Sigmoid colon (tissue), 7 donors: ENCODE results near the gene MRPS18A. TPM values are rescaled to one million over a fixed set of nuclear protein-coding genes. Genes with fewer than 3 reads are reported as not detected.

ENCODE experiments used
- DNase-seq: peaks from one replicate; pipeline ENCODE4 v3.0.0-alpha.2; 2019
- H3K27ac ChIP-seq, 4 donors: fragments of 200-600 bp; sonication (generic); one replicate each; pipeline ENCODE4 v1.5.1; 2016 to 2019; ENCODE audit warnings: mild to moderate bottlenecking in 1 of 4
- H3K27me3 ChIP-seq, 3 donors: fragments of 200-600 bp; sonication (generic); one replicate each; pipeline ENCODE4 v1.5.1; 2019; ENCODE audit warnings: mild to moderate bottlenecking in 1 of 3
- H3K36me3 ChIP-seq, 4 donors: fragments of 200-600 bp; sonication (generic); one replicate each; pipeline ENCODE4 v1.5.1; 2016 to 2019
- H3K4me1 ChIP-seq, 4 donors: fragments of 200-600 bp; sonication (generic); one replicate each; pipeline ENCODE4 v1.5.1; 2017 to 2019
- H3K4me3 ChIP-seq, 4 donors: fragments of 200-600 bp; sonication (generic); one replicate each; pipeline ENCODE4 v1.5.1; 2017 to 2019; ENCODE audit warnings: mild to moderate bottlenecking in 2 of 4, moderate library complexity in 1 of 4
- H3K9me3 ChIP-seq, 4 donors: fragments of 200-600 bp in 3 of 4; sonication (generic) in 3 of 4; one replicate each; pipeline versions ENCODE4 v1.5.1 to v1.6.1; 2013 to 2019
- CTCF ChIP-seq, 4 experiments: fragments of 450-650 bp in 3 of 4; fragments of 200-600 bp in 1 of 4; IDR thresholded peaks; one replicate each; pipeline ENCODE4 v1.5.1; 2016 to 2019; ENCODE audit warnings: antibody characterized with exemption in 4 of 4, mild to moderate bottlenecking in 3 of 4, moderate library complexity in 2 of 4
- EP300 ChIP-seq, 4 donors: sonication (generic); formaldehyde crosslinking; IDR thresholded peaks; one replicate each; pipeline ENCODE4 v1.6.1; 2017; ENCODE audit warnings: antibody characterized with exemption in 4 of 4
- POLR2A ChIP-seq, 2 donors: fragments of 450-650 bp; IDR thresholded peaks; one replicate each; pipeline ENCODE4 v1.6.1; 2016; ENCODE audit warnings: antibody characterized with exemption in 2 of 2, mild to moderate bottlenecking in 2 of 2, moderate library complexity in 2 of 2
- POLR2AphosphoS5 ChIP-seq, 4 donors: sonication (generic); formaldehyde crosslinking; IDR thresholded peaks; one replicate each; pipeline ENCODE4 v1.6.1; 2017; ENCODE audit warnings: antibody characterized with exemption in 4 of 4
- WGBS, 2 donors: extraction: QIAGEN DNeasy Blood & Tissue Kit; methylation state at CpG; one replicate each; pipeline ENCODE4 v1.1.7; 2013; 5-methylcytosine and 5-hydroxymethylcytosine counted together
- intact Hi-C: fragments of 100-400 bp; cut with DNase I; formaldehyde crosslinking; loops from one replicate; pipeline ENCODE4 v1.15.1; 2023
- polyA plus RNA-seq, 3 donors: library from polyadenylated mRNA; stranded (reverse); fragments of 200-250 nt; gene quantifications; one replicate each; pipeline ENCODE4 v1.2.3, GENCODE V29; 2013
- total RNA-seq, 4 donors: library from RNA; depleted of rRNA; stranded (reverse); fragments of >200 nt; gene quantifications; one replicate each; pipeline ENCODE4 v1.1.0, GENCODE V29; 2016
- donor health status: healthy with polysubstance abuse.
- donor health status: Bipolar disorder and iron deficiency.
- donor health status: healthy.

The MRPS18A gene
- total and polyA plus RNA-seq, 7 donors, result 28.8 to 93.2 (median 43.9) TPM

- no peaks in the 10 kb centered on the region for H3K36me3 ChIP-seq
- H3K27ac ChIP-seq, result no peak overlapping the region
- H3K4me3 ChIP-seq, result no peak overlapping the region
- no peak for TF ChIP-seq POLR2AphosphoS5 (IDR thresholded peaks at IDR 0.05)
- TF ChIP-seq CTCF (IDR thresholded peaks at IDR 0.05), result no peak
- TF ChIP-seq EP300 (IDR thresholded peaks at IDR 0.05), result no peak
- no peak for TF ChIP-seq POLR2A (IDR thresholded peaks at IDR 0.05)
- H3K4me1 ChIP-seq, result no peaks in the 10 kb centered on the region
- WGBS, 2 donors, result 81 to 89% methylated on average over 3 of the region's 3 CpGs
- H3K9me3 ChIP-seq, result peaks cover 0 to 14% (median 0%) of the 10 kb centered on the region in 4 donors
- no peaks in the 10 kb centered on the region for H3K27me3 ChIP-seq
- intact Hi-C loops, result no loop called here
- peak; percentile 3 for DNase-seq
Observed at GRCh38 chr6:43727634-43728033, 40.0 kb upstream of the MRPS18A start.

DNA sequence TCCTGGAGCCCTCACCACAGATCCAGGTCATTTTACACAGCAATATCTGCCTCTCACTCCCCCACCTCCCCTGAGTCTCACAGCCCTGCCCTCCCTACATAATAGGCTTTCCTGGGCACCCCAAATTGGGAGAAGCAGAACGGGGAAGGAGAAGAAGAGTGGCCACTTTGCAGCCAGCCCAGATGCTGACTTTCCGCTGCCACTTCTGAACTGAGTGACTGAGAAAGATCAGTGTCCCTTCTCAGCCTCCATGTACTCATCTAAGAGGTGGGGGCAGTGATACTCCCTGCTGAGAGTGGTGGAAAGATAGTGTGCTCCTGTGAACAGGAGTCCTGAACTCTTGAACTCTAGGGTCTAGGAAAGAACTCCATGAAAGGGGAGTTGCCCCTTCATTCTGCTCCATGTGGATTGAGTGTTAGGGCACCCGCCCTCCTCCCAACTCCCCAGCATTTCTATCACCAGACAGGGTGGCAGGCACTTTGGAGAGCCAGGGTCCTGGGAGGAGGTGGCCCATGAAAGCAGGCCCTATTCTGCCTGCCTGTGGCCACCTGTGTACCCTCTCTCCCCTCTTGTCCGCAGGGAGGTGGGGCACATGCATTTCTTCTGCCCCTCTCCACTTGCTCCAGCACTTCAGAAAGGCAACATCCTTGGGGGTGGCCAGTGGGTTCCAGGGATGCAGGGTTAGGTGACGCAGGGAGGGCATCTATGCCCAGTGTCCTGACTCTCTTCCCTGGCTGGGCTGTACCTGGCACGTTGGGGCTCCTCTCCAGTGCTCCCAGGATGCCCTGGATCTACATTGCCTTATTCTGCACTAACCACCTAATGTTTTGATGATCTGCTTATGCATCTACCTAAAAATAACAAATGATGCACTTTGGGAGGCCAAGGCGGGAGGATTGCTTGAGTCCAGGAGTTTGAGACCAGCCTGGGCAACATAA lies 38.3 kb upstream of the MRPS18A start:
- Histone ChIP-seq H3K27ac (no peak overlapping the region), H3K27me3 (no peaks in the 10 kb centered on the region), H3K36me3 (no peaks in the 10 kb centered on the region), H3K9me3 (peaks cover 0 to 11% (median 0%) of the 10 kb centered on the region in 4 donors), H3K4me1 (no peaks in the 10 kb centered on the region), H3K4me3 (no peak overlapping the region)
- WGBS, 2 donors, result 86 to 90% methylated on average over 7 of the region's 7 CpGs
- intact Hi-C loops, result no loop called here
- TF ChIP-seq POLR2A (IDR thresholded peaks at IDR 0.05) (no peak), CTCF (IDR thresholded peaks at IDR 0.05) (no peak), EP300 (IDR thresholded peaks at IDR 0.05) (no peak), POLR2AphosphoS5 (IDR thresholded peaks at IDR 0.05) (no peak)
- peak; percentile 45 for DNase-seq

- Histone ChIP-seq H3K27me3 (no peaks in the 10 kb centered on the region), H3K36me3 (no peaks in the 10 kb centered on the region), H3K9me3 (peaks cover 0 to 5% (median 0%) of the 10 kb centered on the region in 4 donors), H3K4me3 (no peak overlapping the region), H3K27ac (no peak overlapping the region), H3K4me1 (no peaks in the 10 kb centered on the region)
- DNase-seq, result peak; percentile 88
- intact Hi-C loops, result no loop called here
- WGBS, 2 donors, result 9 to 19% methylated on average over 17 of the region's 17 CpGs
- TF ChIP-seq CTCF (IDR thresholded peaks at IDR 0.05) (no peak), POLR2AphosphoS5 (IDR thresholded peaks at IDR 0.05) (peak in 3 of 4 donors; percentile 13 to 65 (median 41)), POLR2A (IDR thresholded peaks at IDR 0.05) (peak in 1 of 2 donors; percentile 33), EP300 (IDR thresholded peaks at IDR 0.05) (peak in 1 of 4 donors; percentile 55)
Observed at GRCh38 chr6:43724914-43725642, 37.5 kb upstream of the MRPS18A start.

- no peaks in the 10 kb centered on the region for H3K36me3 ChIP-seq
- no peaks in the 10 kb centered on the region for H3K27me3 ChIP-seq
- TF ChIP-seq EP300 (IDR thresholded peaks at IDR 0.05) (no peak), POLR2AphosphoS5 (IDR thresholded peaks at IDR 0.05) (no peak)
- H3K27ac ChIP-seq, result no peak overlapping the region
- 56 to 59% methylated on average over 2 of the region's 2 CpGs for WGBS, 2 donors
- no peaks in the 10 kb centered on the region for H3K9me3 ChIP-seq
- peak; percentile 29 for DNase-seq
- intact Hi-C loops, result no loop called here
- H3K4me1 ChIP-seq, result no peaks in the 10 kb centered on the region
- no peak overlapping the region for H3K4me3 ChIP-seq
Observed at GRCh38 chr6:43724354-43724753, 36.8 kb upstream of the MRPS18A start.

GRCh38 chr6:43723737-43724295 lies 36.2 kb upstream of the MRPS18A start:
- no peaks in the 10 kb centered on the region for H3K9me3 ChIP-seq
- intact Hi-C loops, result no loop called here
- no peaks in the 10 kb centered on the region for H3K27me3 ChIP-seq
- DNase-seq, result peak; percentile 75
- H3K36me3 ChIP-seq, result no peaks in the 10 kb centered on the region
- TF ChIP-seq POLR2A (IDR thresholded peaks at IDR 0.05) (no peak), CTCF (IDR thresholded peaks at IDR 0.05) (peak in 3 of 4 experiments; percentile 27 to 54 (median 28)), POLR2AphosphoS5 (IDR thresholded peaks at IDR 0.05) (no peak)
- no peak overlapping the region for H3K27ac ChIP-seq
- no peaks in the 10 kb centered on the region for H3K4me1 ChIP-seq
- WGBS, 2 donors, result 29 to 49% methylated on average over 9 of the region's 9 CpGs
- H3K4me3 ChIP-seq, result no peak overlapping the region
